GM12874 (cell line): Measurements from ENCODE around the gene USF2.

Source experiments
- CTCF ChIP-seq: IDR thresholded peaks from 2 replicates; pipeline ENCODE4 v1.5.1; 2011; ENCODE audit warnings: low read depth, mild to moderate bottlenecking, control low read depth, low read length, moderate library complexity; ENCODE audit not compliant: insufficient read depth

Gene USF2

GRCh38 chr19:35288906-35289305 lies 20.1 kb downstream of the USF2 start:
- TF ChIP-seq CTCF = no peak

GRCh38 chr19:35290381-35291127 lies 21.8 kb downstream of the USF2 start:
- TF ChIP-seq CTCF = no peak

GRCh38 chr19:35291259-35291658 lies 22.5 kb downstream of the USF2 start:
- no peak for TF ChIP-seq CTCF

- TF ChIP-seq CTCF = no peak
Measured at GRCh38 chr19:35291916-35292315, 23.2 kb downstream of the USF2 start, which contains the start of gene MAG. Gene MAG, plus strand, starts transcription at chr19:35292161. Its CDS starts 3,248 bp downstream, at chr19:35295409.

GRCh38 chr19:35292421-35293362 lies 23.9 kb downstream of the USF2 start:
- no peak for TF ChIP-seq CTCF

GRCh38 chr19:35293363-35293739 lies 24.6 kb downstream of the USF2 start:
- TF ChIP-seq CTCF = no peak

- TF ChIP-seq CTCF = no peak
Measured at GRCh38 chr19:35293808-35294207, 25.0 kb downstream of the USF2 start.
